C4-2B (cell line): ENCODE results near the gene METTL3.
"Not testable (repeated sequence)": the region's sequence is repeated elsewhere in the genome, so short reads cannot be mapped to it uniquely, and the experiment has no call there.

Experiments
- H3K27ac ChIP-seq: fragments of 450-650 bp; 2 replicates; pipeline ENCODE4 v1.5.1; 2017
- CTCF ChIP-seq: fragments of 450-650 bp; conservative IDR thresholded peaks from 2 replicates; pipeline ENCODE4 v1.5.1; 2017; ENCODE audit warnings: mild to moderate bottlenecking
- ZFX ChIP-seq: fragments of 450-650 bp; IDR thresholded peaks from 2 replicates; pipeline ENCODE4 v1.6.1; 2017

The METTL3 gene

GRCh38 chr14:21510735-21511657 is at the start of gene METTL3:
TSS of gene METTL3 (minus strand) at chr14:21511340. CDS start at chr14:21511223, 117 bp downstream.
- TF ChIP-seq CTCF (no peak), ZFX (peak; percentile 65)
- peak within 1 kb of the TSS; percentile 94 for H3K27ac ChIP-seq

- no peak for TF ChIP-seq CTCF
- TF ChIP-seq ZFX: no peak
- no peak overlapping the region for H3K27ac ChIP-seq
These were observed 47.6 kb upstream of the METTL3 start for GRCh38 chr14:21558703-21559170.

GRCh38 chr14:21557084-21557901 is 46.2 kb upstream of the METTL3 start:
- no peak for TF ChIP-seq ZFX
- peak; percentile 78 for TF ChIP-seq CTCF
- no peak overlapping the region; the same call in none of the 2 replicates for H3K27ac ChIP-seq

DNA sequence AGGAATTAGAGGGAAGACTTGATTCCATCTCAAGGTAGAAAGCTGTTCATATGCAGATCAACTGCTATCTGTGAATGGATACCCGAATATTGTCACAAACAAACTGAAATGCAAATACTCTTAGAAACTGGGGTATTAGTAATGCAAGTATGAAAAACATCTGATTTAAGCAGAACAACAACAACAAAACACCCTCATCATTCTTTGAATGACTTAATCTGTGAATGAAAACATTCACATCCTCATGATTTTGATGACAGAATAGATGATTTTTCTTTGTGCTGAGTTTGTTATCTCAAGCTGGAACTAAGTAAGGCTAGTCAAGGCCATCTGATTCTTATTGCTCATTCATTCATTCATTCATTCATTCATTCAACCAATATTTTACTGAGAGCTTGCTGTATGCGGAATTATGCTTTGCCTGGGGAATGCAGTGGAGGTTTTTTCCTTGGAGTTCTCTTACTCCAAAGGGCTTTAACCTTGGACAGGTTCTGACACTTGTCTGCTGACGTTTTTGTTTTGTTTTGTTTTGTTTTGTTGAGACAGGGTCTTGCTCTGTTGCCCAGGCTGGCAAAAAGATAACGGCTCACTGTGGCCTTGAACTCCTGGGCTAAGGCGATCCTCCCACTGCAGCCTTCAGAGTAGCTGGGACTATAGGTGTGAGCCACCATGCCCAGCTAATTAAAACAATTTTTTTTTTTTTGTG is 45.4 kb upstream of the METTL3 start:
- H3K27ac ChIP-seq: no peak overlapping the region; the same call in none of the 2 replicates
- TF ChIP-seq CTCF (no peak), ZFX (no peak)

DNA sequence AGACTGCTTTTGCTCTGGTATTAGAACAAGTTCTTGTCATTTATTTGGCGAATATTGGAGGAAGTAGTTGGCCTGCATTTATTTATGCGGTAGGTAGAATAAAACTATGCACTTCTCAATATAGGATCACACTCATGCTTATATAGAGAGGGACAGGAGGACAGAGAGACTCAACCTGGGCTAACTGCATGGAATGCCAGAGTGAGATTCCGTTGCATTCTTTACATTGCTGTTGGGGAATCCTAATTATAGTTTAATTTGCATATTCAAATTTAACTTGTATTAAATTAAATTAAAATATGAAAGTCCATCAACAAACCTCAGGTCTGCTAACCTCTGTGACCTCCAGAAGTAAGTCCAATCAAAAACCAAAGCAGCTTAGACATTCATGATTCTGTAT is 42.1 kb upstream of the METTL3 start:
- H3K27ac ChIP-seq: no peak overlapping the region
- no peak for TF ChIP-seq CTCF
- TF ChIP-seq ZFX: no peak

GRCh38 chr14:21544588-21544987 is 33.4 kb upstream of the METTL3 start:
- H3K27ac ChIP-seq: not testable (repeated sequence)

DNA sequence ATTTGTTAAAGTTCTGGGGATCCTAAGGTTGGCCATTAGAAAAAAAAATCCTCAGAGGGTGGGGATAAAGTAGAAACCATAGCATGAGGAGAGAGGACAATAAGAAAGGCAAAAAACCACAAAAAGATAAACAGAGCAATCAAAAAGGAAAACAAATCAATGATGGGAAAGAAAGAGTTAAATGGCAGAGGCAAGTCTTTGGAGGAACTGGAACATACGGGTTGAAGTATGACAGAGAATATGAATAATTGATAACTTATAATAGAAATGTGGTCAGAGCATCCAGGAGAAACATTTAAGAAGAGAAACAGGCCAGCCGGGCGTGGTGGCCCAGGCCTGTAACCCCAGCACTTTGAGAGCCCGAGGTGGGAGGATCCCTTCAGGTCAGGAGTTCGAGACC is 32.8 kb upstream of the METTL3 start:
- TF ChIP-seq CTCF (no peak), ZFX (no peak)
- no peak overlapping the region for H3K27ac ChIP-seq
